GM12878 (cell line): ENCODE data around the gene PTK7. TPM values are rescaled to one million over a fixed set of nuclear protein-coding genes. Genes with fewer than 3 reads are reported as not detected.

Experiments
- ATAC-seq: fragments of 200-7000 bp; cut with Tn5 transposase; 3 replicates; pipeline ENCODE4 v1.9.1; 2020; ENCODE audit warnings: mild to moderate bottlenecking, moderate library complexity
- BruUV-seq: library from RNA; stranded (reverse); fragments of 400-500 nt; replicated peaks from 2 replicates; lab custom pipeline; 2021; lab: Mats Ljungman, UMichigan
- CTCF ChIA-PET: fragments of 300-600 bp; sonication (Branson Sonifier 250); formaldehyde crosslinking; extraction: SDS; loops from one replicate; lab custom pipeline; 2021; ENCODE audit warnings: inconsistent platforms; lab: Yijun Ruan, JAX
- POLR2A ChIA-PET: fragments of 350-600 bp; formaldehyde crosslinking; extraction: SDS; loops from one replicate; lab custom pipeline; 2021; ENCODE audit warnings: inconsistent platforms; lab: Charles Lee
- RAD21 ChIA-PET: fragments of 300-600 bp; sonication (Branson Sonifier 250); formaldehyde crosslinking; loops from one replicate; lab custom pipeline; 2023; ENCODE audit warnings: antibody characterized with exemption; ENCODE audit not compliant: unreplicated experiment; lab: Charles Lee
- SMC1A ChIA-PET: fragments of 300-600 bp; sonication (Branson Sonifier 250); formaldehyde crosslinking; loops from one replicate; lab custom pipeline; 2023; ENCODE audit not compliant: unreplicated experiment, uncharacterized antibody; lab: Charles Lee
- DNase-seq: peaks from one replicate; pipeline ENCODE4 v3.0.0-alpha.2; 2011; ENCODE audit warnings: low read depth, low spot score
- FAIRE-seq: peaks from 3 replicates; lab custom pipeline; 2011; peaks lifted over from hg19 to GRCh38; lab: Jason Lieb, UNC
- H2AFZ ChIP-seq: 2 replicates; pipeline ENCODE4 v1.6.0; 2011; ENCODE audit warnings: low read depth, low read length, control low read depth; ENCODE audit not compliant: control insufficient read depth
- H3K27ac ChIP-seq: 2 replicates; pipeline ENCODE4 v1.5.1; 2011; ENCODE audit warnings: control low read depth; ENCODE audit not compliant: control insufficient read depth, insufficient read depth
- H3K27me3 ChIP-seq, 2 experiments: replicated peaks in 1 of 2; 2 replicates each; pipeline versions ENCODE4 v1.6.0 to v1.6.1; 2011; ENCODE audit warnings: low read length in 1 of 2; ENCODE audit not compliant: control insufficient read depth in 2 of 2, insufficient read depth in 2 of 2
- H3K36me3 ChIP-seq, 2 experiments: 2 replicates each; pipeline ENCODE4 v1.5.1; 2011; ENCODE audit warnings: low read length in 1 of 2; ENCODE audit not compliant: control insufficient read depth in 2 of 2, insufficient read depth in 2 of 2
- H3K4me1 ChIP-seq: 2 replicates; pipeline ENCODE4 v1.6.1; 2011; ENCODE audit warnings: mild to moderate bottlenecking, low read length, moderate library complexity, mixed read lengths; ENCODE audit not compliant: control insufficient read depth, insufficient read depth
- H3K4me2 ChIP-seq: 2 replicates; pipeline ENCODE4 v1.6.0; 2011; ENCODE audit warnings: control low read depth; ENCODE audit not compliant: control insufficient read depth, insufficient read depth
- H3K4me3 ChIP-seq: fragments of 200-600 bp; sonication (generic); 2 replicates; pipeline ENCODE4 v1.5.1; 2016
- H3K79me2 ChIP-seq: 2 replicates; pipeline ENCODE4 v1.6.0; 2011; ENCODE audit warnings: low read length; ENCODE audit not compliant: control insufficient read depth, insufficient read depth
- H3K9ac ChIP-seq: 2 replicates; pipeline ENCODE4 v1.8.0; 2011; ENCODE audit warnings: low read length, control low read depth, mixed read lengths; ENCODE audit not compliant: control insufficient read depth, insufficient read depth
- H3K9me3 ChIP-seq: replicated peaks from 3 replicates; pipeline ENCODE4 v1.5.1; 2011; ENCODE audit warnings: mild to moderate bottlenecking, low read length; ENCODE audit not compliant: control insufficient read depth, insufficient read depth
- H4K20me1 ChIP-seq: 2 replicates; pipeline ENCODE4 v1.6.0; 2011; ENCODE audit not compliant: control insufficient read depth, insufficient read depth
- ASH2L ChIP-seq: fragments of 300-600, 200-600 bp; sonication (generic); IDR thresholded peaks from 2 replicates; pipeline ENCODE4 v1.6.1; 2017; ENCODE audit warnings: low read depth, mild to moderate bottlenecking, borderline replicate concordance
- BACH1 ChIP-seq: fragments of 450-650 bp; IDR thresholded peaks from 2 replicates; pipeline ENCODE4 v1.6.1; 2017; ENCODE audit warnings: mild to moderate bottlenecking, borderline replicate concordance
- BCL11A ChIP-seq: IDR thresholded peaks from 2 replicates; pipeline ENCODE4 v1.6.1; 2011; ENCODE audit warnings: low read depth, low read length
- BCLAF1 ChIP-seq: fragments of 450-650 bp; IDR thresholded peaks from 2 replicates; pipeline ENCODE4 v1.6.1; 2017; ENCODE audit warnings: antibody characterized with exemption, mild to moderate bottlenecking, moderate library complexity
- CEBPZ ChIP-seq: fragments of 150-350 bp; IDR thresholded peaks from 2 replicates; pipeline ENCODE4 v1.6.1; 2016; ENCODE audit warnings: low read depth, low read length
- KLF5 ChIP-seq: fragments of 450-650 bp; IDR thresholded peaks from 2 replicates; pipeline ENCODE4 v1.6.1; 2014; ENCODE audit warnings: mild to moderate bottlenecking; ENCODE audit not compliant: partially characterized antibody
- RCOR1 ChIP-seq: conservative IDR thresholded peaks from 2 replicates; pipeline ENCODE4 v1.6.1; 2012; ENCODE audit warnings: low read depth, low read length, improper control_type of control experiment
- RUNX3 ChIP-seq: IDR thresholded peaks from 2 replicates; pipeline ENCODE4 v1.6.1; 2012; ENCODE audit warnings: low read length, inconsistent platforms
- SMAD5 ChIP-seq: IDR thresholded peaks from 2 replicates; pipeline ENCODE4 v1.6.1; 2016; ENCODE audit warnings: antibody characterized with exemption, low read depth
- ZNF274 ChIP-seq: IDR thresholded peaks from one replicate; pipeline ENCODE4 v1.8.0; 2011; ENCODE audit not compliant: insufficient read length, insufficient read depth
- WGBS: methylation state at CpG from one replicate; pipeline ENCODE4 v1.1.6; 2016; ENCODE audit warnings: low lambda C conversion rate; ENCODE audit not compliant: insufficient replicate concordance, insufficient coverage; ENCODE audit errors: missing lambda C conversion rate; 5-methylcytosine and 5-hydroxymethylcytosine counted together
- in situ Hi-C: fragments of 300-500 bp; cut with MboI; formaldehyde crosslinking; loops from 9 replicates; pipeline ENCODE4 v1.14.3; 2018; ENCODE audit warnings: mixed read lengths
- intact Hi-C: fragments of 100-400 bp; cut with micrococcal nuclease; formaldehyde crosslinking; loops from one replicate; pipeline ENCODE4 v1.14.2; 2022; ENCODE audit not compliant: unreplicated experiment
- polyA plus RNA-seq, 11 experiments: library from polyadenylated mRNA; depleted of rRNA in 4 of 11; unstranded in 6 of 11; stranded (reverse) in 5 of 11; fragments of >200 nt; fragmentation: Nextera tagmentation in 4 of 11; fragmentation: Illumina TruSeq in 1 of 11; extraction: Ambion mirVana in 4 of 11; extraction: Trizol in 1 of 11; gene quantifications; 1 replicate in 1 of 11; 2 replicates in 10 of 11; pipeline versions ENCODE4 v1.2.1 to v1.2.3, GENCODE V29; 2011 to 2016; ENCODE audit warnings: inconsistent platforms in 2 of 11, missing spikeins in 2 of 11, low read depth in 1 of 11
- total RNA-seq, 4 experiments: library from RNA; depleted of rRNA in 3 of 4; stranded (reverse); fragments of >200 nt in 3 of 4; fragmentation: Illumina TruSeq in 1 of 4; extraction: Trizol in 1 of 4; gene quantifications; 2 replicates each; pipeline versions ENCODE4 v1.2.1 to v1.2.3, GENCODE V29; 2013 to 2021

The PTK7 gene
- total and polyA plus RNA-seq, 10 of the 15 experiments (the other 5 are each of a cell fraction or from before 2014, with no cell fraction given), result 0.18 to 14.4 (median 3.3) TPM; not detected in 1

- H3K36me3 ChIP-seq, result peaks cover 11 to 12% of the 10 kb centered on the region in 2 experiments
- intact Hi-C loops, result no loop called here
- no TSS peak for BruUV-seq
Measured at GRCh38 chr6:43037706-43038105, 38.4 kb upstream of the PTK7 start.

GRCh38 chr6:43038727-43039126 is 37.4 kb upstream of the PTK7 start:
- in situ Hi-C loops (no loop called here), intact Hi-C loops (no loop called here)
- ATAC-seq (no peak), FAIRE-seq (no peak), DNase-seq (no peak)
- Histone ChIP-seq H4K20me1 (no peaks in the 10 kb centered on the region), H3K4me1 (no peaks in the 10 kb centered on the region), H3K4me2 (no peak overlapping the region), H3K36me3 (peaks cover 13 to 14% of the 10 kb centered on the region in 2 experiments), H3K27me3 (no peaks in the 10 kb centered on the region), H3K9me3 (no peaks in the 10 kb centered on the region), H2AFZ (no peak overlapping the region), H3K9ac (no peak overlapping the region), H3K27ac (no peak overlapping the region), H3K4me3 (no peak overlapping the region), H3K79me2 (no peaks in the 10 kb centered on the region)
- RAD21 ChIA-PET, result no interaction called here
- 80% methylated on average over 9 of the region's 9 CpGs for WGBS
- POLR2A ChIA-PET, result interaction anchor here (0.7 kb wide), 1 partner anchor 66 kb away, joined by 3 read pairs; no protein-coding TSS in a partner anchor
- CTCF ChIA-PET, result no interaction called here
- SMC1A ChIA-PET, result no interaction called here
- BruUV-seq, result no TSS peak
- TF ChIP-seq KLF5 (no peak), RUNX3 (no peak), BCLAF1 (no peak), ASH2L (no peak), CEBPZ (no peak)

More at GRCh38 chr6:43037706-43038105, 38.4 kb upstream of the PTK7 start:
- Histone ChIP-seq H3K27me3 (no peaks in the 10 kb centered on the region), H3K4me3 (no peak overlapping the region), H3K27ac (no peak overlapping the region), H3K9me3 (no peaks in the 10 kb centered on the region), H4K20me1 (no peaks in the 10 kb centered on the region), H3K9ac (no peak overlapping the region)
- in situ Hi-C loops, result no loop called here
- no peak for FAIRE-seq
- ATAC-seq, result no peak
- TF ChIP-seq BCL11A, result no peak
- TF ChIP-seq RUNX3, result no peak
- TF ChIP-seq BACH1, result no peak
- no peak for TF ChIP-seq ZNF274
- no peak for TF ChIP-seq RCOR1
- TF ChIP-seq SMAD5, result no peak
- TF ChIP-seq, all 136 proteins: peak for 0
- Histone ChIP-seq H2AFZ (no peak overlapping the region), H3K79me2 (no peaks in the 10 kb centered on the region), H3K4me1 (no peaks in the 10 kb centered on the region), H3K4me2 (no peak overlapping the region)
- ChIA-PET SMC1A (no interaction called here), POLR2A (interaction anchor here (0.9 kb wide), 1 partner anchor 17 kb away, joined by 3 read pairs; the partner anchor contains the start of gene CUL7), CTCF (no interaction called here), RAD21 (no interaction called here)
- WGBS, result 73% methylated on average over 9 of the region's 9 CpGs
- no peak for DNase-seq
